ENCODE results near the gene TRIM69.

TRIM69 gene

GRCh38 chr15:44753345-44753744, 17.0 kb downstream of the TRIM69 start:
- Histone ChIP-seq H3K9me2 (ENCODE audit: low read depth, low read length) (no peaks in the 10 kb centered on the region; the same call in 1 of the 2 replicates), H3F3A (ENCODE audit: insufficient read depth, low read length) (no peaks in the 10 kb centered on the region), H3K79me2 (ENCODE audit: insufficient read depth, low read length) (no peaks in the 10 kb centered on the region), H2AFZ (ENCODE audit: low read length) (no peak overlapping the region), H4K20me1 (ENCODE audit: insufficient read depth, low read length) (no peaks in the 10 kb centered on the region), H3K4me2 (ENCODE audit: low read length) (no peak overlapping the region), H3K4me1 (ENCODE audit: insufficient read depth, low read length, severe bottlenecking) (no peaks in the 10 kb centered on the region), H3K27me3 (ENCODE audit: insufficient read depth, low read length) (no peaks in the 10 kb centered on the region), H3K9me3 (ENCODE audit: low read length) (no peaks in the 10 kb centered on the region), H3K27ac (ENCODE audit: low read depth, low read length, poor library complexity, severe bottlenecking) (no peak overlapping the region), H3K36me3 (ENCODE audit: insufficient read depth, low read length) (no peaks in the 10 kb centered on the region), H3K9ac (ENCODE audit: low read length) (no peak overlapping the region), H3K4me3 (ENCODE audit: low read depth, low read length, poor library complexity, severe bottlenecking) (no peak overlapping the region)
- TF ChIP-seq, protein P1, sequence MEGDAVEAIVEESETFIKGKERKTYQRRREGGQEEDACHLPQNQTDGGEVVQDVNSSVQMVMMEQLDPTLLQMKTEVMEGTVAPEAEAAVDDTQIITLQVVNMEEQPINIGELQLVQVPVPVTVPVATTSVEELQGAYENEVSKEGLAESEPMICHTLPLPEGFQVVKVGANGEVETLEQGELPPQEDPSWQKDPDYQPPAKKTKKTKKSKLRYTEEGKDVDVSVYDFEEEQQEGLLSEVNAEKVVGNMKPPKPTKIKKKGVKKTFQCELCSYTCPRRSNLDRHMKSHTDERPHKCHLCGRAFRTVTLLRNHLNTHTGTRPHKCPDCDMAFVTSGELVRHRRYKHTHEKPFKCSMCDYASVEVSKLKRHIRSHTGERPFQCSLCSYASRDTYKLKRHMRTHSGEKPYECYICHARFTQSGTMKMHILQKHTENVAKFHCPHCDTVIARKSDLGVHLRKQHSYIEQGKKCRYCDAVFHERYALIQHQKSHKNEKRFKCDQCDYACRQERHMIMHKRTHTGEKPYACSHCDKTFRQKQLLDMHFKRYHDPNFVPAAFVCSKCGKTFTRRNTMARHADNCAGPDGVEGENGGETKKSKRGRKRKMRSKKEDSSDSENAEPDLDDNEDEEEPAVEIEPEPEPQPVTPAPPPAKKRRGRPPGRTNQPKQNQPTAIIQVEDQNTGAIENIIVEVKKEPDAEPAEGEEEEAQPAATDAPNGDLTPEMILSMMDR (IDR thresholded peaks at IDR 0.05; ENCODE audit: low read length), result no peak
- TF ChIP-seq EZH2 (IDR thresholded peaks at IDR 0.05; ENCODE audit: borderline replicate concordance, low read length), result no peak

DNA sequence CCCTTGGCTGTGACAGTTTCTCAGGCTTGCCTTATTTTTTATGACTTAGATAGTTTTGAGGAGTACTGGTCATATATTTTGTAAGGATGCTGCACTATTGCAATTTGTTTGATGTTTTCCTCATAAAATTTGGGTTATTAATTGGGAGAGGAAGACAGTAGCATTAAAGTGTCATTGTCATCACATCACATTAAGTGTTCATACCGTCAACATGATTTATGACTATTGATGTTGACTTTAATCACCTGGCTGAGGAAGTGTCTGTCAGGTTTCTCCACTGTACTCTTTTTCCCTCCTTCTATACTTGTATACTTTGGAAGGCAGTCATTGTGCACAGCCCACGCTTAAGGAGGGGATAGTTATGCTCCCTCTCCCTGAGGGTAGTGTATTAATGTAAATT, 26.9 kb downstream of the TRIM69 start:
- Histone ChIP-seq H2AFZ (ENCODE audit: low read length) (no peak overlapping the region), H3K4me2 (ENCODE audit: low read length) (no peak overlapping the region), H3K9me3 (ENCODE audit: low read length) (no peaks in the 10 kb centered on the region), H3F3A (ENCODE audit: insufficient read depth, low read length) (no peaks in the 10 kb centered on the region), H3K36me3 (ENCODE audit: insufficient read depth, low read length) (no peaks in the 10 kb centered on the region), H3K9me2 (ENCODE audit: low read depth, low read length) (no peaks in the 10 kb centered on the region), H4K20me1 (ENCODE audit: insufficient read depth, low read length) (no peaks in the 10 kb centered on the region), H3K79me2 (ENCODE audit: insufficient read depth, low read length) (no peaks in the 10 kb centered on the region), H3K4me1 (ENCODE audit: insufficient read depth, low read length, severe bottlenecking) (no peaks in the 10 kb centered on the region), H3K27ac (ENCODE audit: low read depth, low read length, poor library complexity, severe bottlenecking) (no peak overlapping the region), H3K27me3 (ENCODE audit: insufficient read depth, low read length) (no peaks in the 10 kb centered on the region), H3K9ac (ENCODE audit: low read length) (no peak overlapping the region; the same call in 1 of the 2 replicates), H3K4me3 (ENCODE audit: low read depth, low read length, poor library complexity, severe bottlenecking) (no peak overlapping the region)
- TF ChIP-seq, protein P1 (IDR thresholded peaks at IDR 0.05; ENCODE audit: low read length), result no peak
- no peak for TF ChIP-seq EZH2 (IDR thresholded peaks at IDR 0.05; ENCODE audit: borderline replicate concordance, low read length)

DNA sequence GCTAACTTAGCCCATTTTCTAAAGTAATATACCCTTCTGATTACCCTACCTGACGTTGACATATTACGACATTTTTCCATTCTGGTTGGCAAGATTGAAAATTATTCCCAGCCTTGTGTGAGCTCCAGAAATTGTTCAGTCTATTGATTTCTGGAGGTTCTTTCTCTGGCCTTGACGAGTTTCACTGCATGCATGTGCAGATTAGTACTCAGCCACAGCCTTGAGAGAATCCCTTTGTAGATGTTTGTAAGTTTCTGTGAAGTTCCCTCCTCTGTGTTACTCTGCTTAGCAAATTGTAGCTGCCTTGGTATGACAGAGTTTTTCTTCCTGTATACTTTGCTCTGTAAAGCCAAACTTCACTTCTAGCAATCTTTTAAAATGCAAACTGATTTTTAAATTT, 27.5 kb downstream of the TRIM69 start:
- H3F3A ChIP-seq (ENCODE audit: insufficient read depth, low read length), result no peaks in the 10 kb centered on the region
- no peaks in the 10 kb centered on the region for H3K79me2 ChIP-seq (ENCODE audit: insufficient read depth, low read length)
- no peaks in the 10 kb centered on the region for H3K4me1 ChIP-seq (ENCODE audit: insufficient read depth, low read length, severe bottlenecking)
- no peaks in the 10 kb centered on the region for H3K27me3 ChIP-seq (ENCODE audit: insufficient read depth, low read length)
- no peak overlapping the region for H3K4me2 ChIP-seq (ENCODE audit: low read length)
- no peaks in the 10 kb centered on the region for H3K9me3 ChIP-seq (ENCODE audit: low read length)
- no peak overlapping the region for H2AFZ ChIP-seq (ENCODE audit: low read length)
- no peaks in the 10 kb centered on the region for H3K9me2 ChIP-seq (ENCODE audit: low read depth, low read length)
- H3K9ac ChIP-seq (ENCODE audit: low read length), result no peak overlapping the region
- no peak overlapping the region for H3K4me3 ChIP-seq (ENCODE audit: low read depth, low read length, poor library complexity, severe bottlenecking)
- H3K36me3 ChIP-seq (ENCODE audit: insufficient read depth, low read length), result no peaks in the 10 kb centered on the region
- no peak overlapping the region for H3K27ac ChIP-seq (ENCODE audit: low read depth, low read length, poor library complexity, severe bottlenecking)
- TF ChIP-seq, protein P1 (IDR thresholded peaks at IDR 0.05; ENCODE audit: low read length), result no peak
- no peak for TF ChIP-seq EZH2 (IDR thresholded peaks at IDR 0.05; ENCODE audit: borderline replicate concordance, low read length)
- no peaks in the 10 kb centered on the region for H4K20me1 ChIP-seq (ENCODE audit: insufficient read depth, low read length)

All from OCI-LY1 (cell line).